GM19193 (cell line): ENCODE data around the gene RTP4.

Experiments
- POLR2A ChIP-seq: IDR thresholded peaks from 4 replicates; pipeline ENCODE4 v1.6.1; 2011; ENCODE audit not compliant: insufficient read depth, insufficient read length; ENCODE audit errors: extremely low read depth

The RTP4 gene

DNA sequence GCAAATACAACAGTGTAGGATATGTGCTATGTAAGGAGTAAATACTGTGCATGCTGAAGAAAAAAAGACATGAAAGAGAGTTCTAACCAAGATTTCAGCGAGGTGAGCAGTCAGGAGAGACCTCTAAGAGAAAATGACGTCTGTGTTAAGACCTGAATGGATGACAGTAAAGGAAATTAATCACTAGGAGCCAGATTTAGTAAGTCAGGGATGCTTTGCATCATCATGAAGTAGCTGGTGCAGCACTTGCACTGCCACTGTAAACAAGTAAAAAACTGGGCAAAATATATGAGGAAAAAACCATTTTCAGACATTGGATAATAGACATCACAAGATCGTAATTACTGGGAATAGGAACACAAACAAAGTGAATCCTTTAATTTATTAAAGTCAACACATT, 32.6 kb downstream of the RTP4 start:
- TF ChIP-seq POLR2A = no peak

DNA sequence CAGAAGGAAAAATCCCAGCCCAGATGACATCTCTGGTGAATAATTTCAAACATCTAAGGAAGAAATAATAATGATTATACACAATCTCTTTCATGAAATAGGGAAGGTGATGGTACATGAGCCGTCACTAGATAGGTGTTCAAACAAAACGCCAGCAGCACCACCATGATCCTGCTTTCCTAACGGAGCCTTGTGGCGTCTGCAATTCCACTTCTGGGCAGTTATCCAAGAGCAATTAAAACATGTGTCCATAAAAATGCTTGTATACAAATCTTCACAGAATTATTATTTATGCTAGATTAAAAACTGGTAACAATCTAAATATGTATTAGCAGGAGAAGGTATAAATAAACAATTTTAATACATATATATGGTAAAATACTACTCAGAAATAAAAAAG, 33.7 kb downstream of the RTP4 start:
- no peak for TF ChIP-seq POLR2A

DNA sequence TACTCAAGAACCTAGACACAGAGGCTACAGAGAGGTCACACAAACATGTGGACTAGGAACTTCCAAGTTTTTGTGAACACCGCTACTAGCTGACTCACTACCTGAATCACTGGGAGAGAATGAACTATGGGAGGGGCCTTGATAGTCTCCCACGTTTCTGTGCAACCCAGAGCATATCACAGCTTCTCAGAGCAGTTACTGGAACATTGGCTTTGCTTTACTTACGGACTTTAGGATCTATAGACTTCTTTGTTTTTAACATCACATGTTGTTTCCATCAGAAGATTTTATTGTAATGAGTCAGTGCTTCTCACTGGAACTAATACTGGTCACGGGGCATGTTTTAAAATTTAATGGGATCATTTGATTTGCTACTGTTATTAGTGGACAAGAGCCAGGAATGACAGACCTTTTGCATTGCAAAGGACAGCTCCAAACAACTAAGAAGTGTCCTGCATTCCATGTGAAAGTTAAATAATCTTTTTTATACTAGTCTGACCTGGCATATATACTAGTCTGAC, 35.6 kb downstream of the RTP4 start:
- no peak for TF ChIP-seq POLR2A

DNA sequence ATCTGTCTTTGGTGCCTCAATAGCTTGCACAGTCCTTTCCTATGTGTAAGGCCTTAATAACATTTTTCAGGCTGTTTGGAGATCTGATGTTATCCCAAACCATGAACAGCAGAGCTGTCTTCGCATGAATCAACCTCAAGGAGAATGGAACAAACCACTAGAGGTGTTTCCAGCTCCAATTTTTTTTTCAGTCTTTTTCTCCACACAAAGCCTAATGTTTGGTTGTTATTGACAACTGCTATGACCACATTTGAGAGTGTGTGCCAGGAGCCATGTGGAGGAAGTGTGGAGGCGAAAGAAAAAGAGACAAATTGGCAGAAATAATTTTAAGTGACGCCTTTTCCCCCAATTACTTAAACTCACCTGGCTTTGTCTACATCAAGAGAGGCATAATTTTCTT, 38.7 kb downstream of the RTP4 start:
- TF ChIP-seq POLR2A = no peak
